Esophagus muscularis mucosa (tissue), 4 donors: ENCODE data around the gene DCAF8L1.
"Not testable (repeated sequence)": the region's sequence is repeated elsewhere in the genome, so short reads cannot be mapped to it uniquely, and the experiment has no call there.

Experiments used
- EP300 ChIP-seq: sonication (generic); formaldehyde crosslinking; IDR thresholded peaks from one replicate; pipeline ENCODE4 v1.6.1; 2017; ENCODE audit warnings: antibody characterized with exemption
- POLR2A ChIP-seq: fragments of 450-650 bp; IDR thresholded peaks from one replicate; pipeline ENCODE4 v1.6.1; 2017; ENCODE audit warnings: antibody characterized with exemption, moderate library complexity, mild to moderate bottlenecking, low read depth
- POLR2AphosphoS5 ChIP-seq, 2 donors: sonication (generic); formaldehyde crosslinking; IDR thresholded peaks; one replicate each; pipeline ENCODE4 v1.6.1; 2017; ENCODE audit warnings: antibody characterized with exemption in 2 of 2
- TF ChIP-seq, protein P1 (sequence below), 3 experiments: fragments of 200-600 bp in 2 of 3; fragments of 450-650 bp in 1 of 3; sonication (generic) in 2 of 3; IDR thresholded peaks; one replicate each; pipeline ENCODE4 v1.5.1; 2017 to 2019; ENCODE audit warnings: antibody characterized with exemption in 3 of 3, mild to moderate bottlenecking in 2 of 3, moderate library complexity in 1 of 3

DNA sequence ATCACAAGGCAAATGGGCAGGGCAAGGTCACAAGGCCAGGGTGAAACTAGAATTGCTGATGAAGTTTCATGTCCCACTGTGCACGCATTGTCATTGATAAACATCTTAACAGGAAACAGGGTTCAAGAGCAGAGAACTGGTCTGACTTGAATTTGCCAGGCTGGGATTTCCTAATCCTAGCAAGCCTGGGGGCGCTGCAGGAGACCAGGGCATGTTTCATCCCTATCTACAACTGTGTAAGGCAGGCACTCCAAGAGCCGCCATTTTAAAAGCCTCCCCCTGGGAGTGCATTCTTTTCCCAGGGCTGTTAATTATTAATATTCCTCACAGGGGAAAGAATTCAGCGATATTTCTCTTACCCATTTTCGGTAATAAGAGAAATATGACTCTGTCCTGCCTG is 15.9 kb downstream of the DCAF8L1 start:
- TF ChIP-seq, protein P1, sequence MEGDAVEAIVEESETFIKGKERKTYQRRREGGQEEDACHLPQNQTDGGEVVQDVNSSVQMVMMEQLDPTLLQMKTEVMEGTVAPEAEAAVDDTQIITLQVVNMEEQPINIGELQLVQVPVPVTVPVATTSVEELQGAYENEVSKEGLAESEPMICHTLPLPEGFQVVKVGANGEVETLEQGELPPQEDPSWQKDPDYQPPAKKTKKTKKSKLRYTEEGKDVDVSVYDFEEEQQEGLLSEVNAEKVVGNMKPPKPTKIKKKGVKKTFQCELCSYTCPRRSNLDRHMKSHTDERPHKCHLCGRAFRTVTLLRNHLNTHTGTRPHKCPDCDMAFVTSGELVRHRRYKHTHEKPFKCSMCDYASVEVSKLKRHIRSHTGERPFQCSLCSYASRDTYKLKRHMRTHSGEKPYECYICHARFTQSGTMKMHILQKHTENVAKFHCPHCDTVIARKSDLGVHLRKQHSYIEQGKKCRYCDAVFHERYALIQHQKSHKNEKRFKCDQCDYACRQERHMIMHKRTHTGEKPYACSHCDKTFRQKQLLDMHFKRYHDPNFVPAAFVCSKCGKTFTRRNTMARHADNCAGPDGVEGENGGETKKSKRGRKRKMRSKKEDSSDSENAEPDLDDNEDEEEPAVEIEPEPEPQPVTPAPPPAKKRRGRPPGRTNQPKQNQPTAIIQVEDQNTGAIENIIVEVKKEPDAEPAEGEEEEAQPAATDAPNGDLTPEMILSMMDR (IDR thresholded peaks at IDR 0.05), result not testable (repeated sequence)
- TF ChIP-seq EP300; POLR2AphosphoS5 (IDR thresholded peaks at IDR 0.05); POLR2A: not testable (repeated sequence)
